Lower lobe of right lung (tissue), 2 donors: ENCODE measurements around the gene ERO1B. TPM values are rescaled to one million over a fixed set of nuclear protein-coding genes. Genes with fewer than 3 reads are reported as not detected.

Source experiments
- ATAC-seq, 2 donors: fragments of 200-7000 bp; cut with Tn5 transposase; one replicate each; pipeline ENCODE4 v1.9.1; 2020 to 2022; ENCODE audit warnings: mild to moderate bottlenecking in 2 of 2, moderate library complexity in 2 of 2
- DNase-seq: peaks from one replicate; pipeline ENCODE4 v3.0.0-alpha.2; 2020
- H3K27ac ChIP-seq: fragments of 200-600 bp; one replicate; pipeline ENCODE4 v1.8.0; 2022
- H3K27me3 ChIP-seq: fragments of 200-600 bp; one replicate; pipeline ENCODE4 v1.8.0; 2022; ENCODE audit warnings: low read depth
- H3K36me3 ChIP-seq: fragments of 200-600 bp; one replicate; pipeline ENCODE4 v1.8.0; 2022; ENCODE audit warnings: mild to moderate bottlenecking
- H3K4me1 ChIP-seq: fragments of 200-600 bp; one replicate; pipeline ENCODE4 v1.8.0; 2022
- H3K4me3 ChIP-seq: fragments of 200-600 bp; one replicate; pipeline ENCODE4 v1.8.0; 2022; ENCODE audit warnings: mild to moderate bottlenecking
- H3K9me3 ChIP-seq: fragments of 200-600 bp; one replicate; pipeline ENCODE4 v1.8.0; 2022
- CTCF ChIP-seq: fragments of 200-600 bp; IDR thresholded peaks from one replicate; pipeline ENCODE4 v1.8.0; 2022; ENCODE audit warnings: antibody characterized with exemption, mild to moderate bottlenecking
- intact Hi-C: fragments of 100-400 bp; cut with DNase I; formaldehyde crosslinking; loops from one replicate; pipeline ENCODE4 v1.11.0; 2022
- total RNA-seq: library from RNA; stranded (reverse); fragmentation: NEBNext Ultra II Directional; extraction: Animal tissue kit (Norgen Biotek cat#: 25700); gene quantifications from one replicate; pipeline ENCODE4 v1.2.1, GENCODE V29; 2021
- donor health status: DM: no; HTN: yes; CAD: no; lungs with severe emphysema.

The ERO1B gene
- total RNA-seq, 1 donor from 2014 or later = 8.5 TPM

DNA sequence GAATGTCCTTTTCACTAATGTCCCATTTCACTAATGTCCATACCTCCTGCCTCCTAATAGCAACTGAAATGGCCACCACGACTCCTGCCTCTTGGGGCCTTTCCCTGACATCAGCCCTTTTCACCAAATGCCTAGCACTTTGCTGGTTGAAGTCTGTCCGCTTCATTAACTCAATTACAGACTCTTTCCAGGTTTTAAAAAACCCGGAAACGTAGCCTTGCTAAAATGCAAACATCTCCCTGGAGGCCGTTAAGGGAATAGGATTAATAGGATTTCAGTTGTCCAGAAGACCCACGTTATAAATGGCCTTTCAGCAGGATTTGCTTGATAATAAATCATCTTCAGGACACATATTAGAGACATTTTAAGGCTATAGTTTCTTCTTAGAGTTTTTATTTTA, 25.7 kb upstream of the ERO1B start:
- ATAC-seq (no peak), DNase-seq (no peak)
- Histone ChIP-seq H3K4me1 (no peaks in the 10 kb centered on the region), H3K4me3 (no peak overlapping the region), H3K27ac (no peak overlapping the region), H3K36me3 (no peaks in the 10 kb centered on the region), H3K27me3 (no peaks in the 10 kb centered on the region), H3K9me3 (no peaks in the 10 kb centered on the region)
- no peak for TF ChIP-seq CTCF
- intact Hi-C loops = no loop called here

GRCh38 chr1:236304682-236305081, 22.9 kb upstream of the ERO1B start:
- DNase-seq (no peak), ATAC-seq (no peak)
- no peaks in the 10 kb centered on the region for H3K36me3 ChIP-seq
- no peak overlapping the region for H3K4me3 ChIP-seq
- H3K27me3 ChIP-seq = no peaks in the 10 kb centered on the region
- no peaks in the 10 kb centered on the region for H3K4me1 ChIP-seq
- no peak overlapping the region for H3K27ac ChIP-seq
- no peak for TF ChIP-seq CTCF
- H3K9me3 ChIP-seq = no peaks in the 10 kb centered on the region
- intact Hi-C loops = no loop called here

DNA sequence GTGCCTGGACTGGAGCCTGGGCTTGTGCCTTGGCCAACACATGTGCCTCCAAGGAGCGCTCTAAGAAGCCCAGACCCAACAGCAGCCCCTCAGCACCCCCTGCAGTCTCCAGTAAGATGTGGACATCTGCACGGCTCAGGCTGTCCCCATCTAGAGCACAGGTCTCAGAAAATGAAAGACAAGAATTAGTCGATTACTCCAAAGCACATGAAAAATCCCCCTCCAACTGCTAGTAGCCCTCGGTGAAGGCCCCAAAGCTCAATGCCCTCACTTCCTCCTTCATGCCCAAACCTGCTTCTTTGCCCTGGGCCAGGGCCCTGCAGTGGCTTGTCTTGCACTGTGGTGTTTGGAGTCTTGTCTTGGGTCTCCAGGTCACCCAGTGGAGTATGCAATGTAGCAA, 21.9 kb upstream of the ERO1B start:
- intact Hi-C loops = no loop called here
- Histone ChIP-seq H3K4me1 (no peaks in the 10 kb centered on the region), H3K27me3 (no peaks in the 10 kb centered on the region), H3K27ac (no peak overlapping the region), H3K36me3 (no peaks in the 10 kb centered on the region), H3K9me3 (no peaks in the 10 kb centered on the region), H3K4me3 (no peak overlapping the region)
- no peak for DNase-seq
- ATAC-seq = no peak
- TF ChIP-seq CTCF = no peak

GRCh38 chr1:236302941-236303340, 21.2 kb upstream of the ERO1B start:
- TF ChIP-seq CTCF = no peak
- Histone ChIP-seq H3K9me3 (no peaks in the 10 kb centered on the region), H3K27ac (no peak overlapping the region), H3K4me3 (no peak overlapping the region), H3K27me3 (no peaks in the 10 kb centered on the region), H3K4me1 (no peaks in the 10 kb centered on the region), H3K36me3 (no peaks in the 10 kb centered on the region)
- DNase-seq (no peak), ATAC-seq (no peak)
- intact Hi-C loops = no loop called here

DNA sequence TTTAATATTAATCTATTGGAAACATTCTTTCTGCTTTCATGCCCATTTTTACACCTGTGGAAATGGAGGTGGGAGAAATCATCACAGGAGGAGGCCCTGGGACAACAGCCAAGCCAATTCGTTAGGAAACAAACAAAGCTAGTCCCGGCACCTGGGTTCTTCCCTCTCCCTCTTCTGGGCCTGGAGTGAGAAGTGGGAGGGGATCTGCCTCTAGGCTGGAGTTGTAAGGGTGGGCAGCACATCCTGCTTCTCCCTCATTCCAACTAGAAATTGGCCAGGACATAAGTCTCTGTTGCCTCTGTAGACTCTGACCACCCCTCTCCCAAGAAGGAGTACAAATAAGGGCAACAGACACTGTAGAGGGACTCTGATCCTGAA, 20.2 kb upstream of the ERO1B start:
- Histone ChIP-seq H3K4me1 (no peaks in the 10 kb centered on the region), H3K9me3 (no peaks in the 10 kb centered on the region), H3K4me3 (no peak overlapping the region), H3K27ac (no peak overlapping the region), H3K27me3 (no peaks in the 10 kb centered on the region), H3K36me3 (no peaks in the 10 kb centered on the region)
- intact Hi-C loops = no loop called here
- no peak for TF ChIP-seq CTCF
- DNase-seq (no peak), ATAC-seq (no peak)
